Muscle of leg (tissue), 11 donors: ENCODE measurements around the gene PTBP3. TPM values are rescaled to one million over a fixed set of nuclear protein-coding genes. Genes with fewer than 3 reads are reported as not detected.

Source experiments
- DNase-seq: peaks from one replicate; pipeline ENCODE4 v3.0.0; 2013
- H3K27ac ChIP-seq: one replicate; pipeline ENCODE4 v1.5.1; 2013; ENCODE audit warnings: mild to moderate bottlenecking, low read length, control low read depth
- H3K27me3 ChIP-seq: one replicate; pipeline ENCODE4 v1.6.1; 2013; ENCODE audit warnings: low read length; ENCODE audit not compliant: control insufficient read depth, insufficient read depth
- H3K36me3 ChIP-seq: one replicate; pipeline ENCODE4 v1.6.1; 2013; ENCODE audit warnings: low read length; ENCODE audit not compliant: control insufficient read depth, insufficient read depth
- H3K4me1 ChIP-seq: one replicate; pipeline ENCODE4 v1.6.1; 2013; ENCODE audit warnings: low read length; ENCODE audit not compliant: control insufficient read depth, insufficient read depth
- H3K4me3 ChIP-seq: one replicate; pipeline ENCODE4 v1.5.1; 2013; ENCODE audit warnings: low read length, control low read depth
- H3K9me3 ChIP-seq: replicated peaks from 2 replicates; pipeline ENCODE4 v1.6.1; 2013; ENCODE audit warnings: low read depth, low read length; ENCODE audit not compliant: control insufficient read depth
- WGBS: methylation state at CpG from one replicate; pipeline ENCODE4 v1.1.5; 2013; ENCODE audit warnings: missing lambda C conversion rate; ENCODE audit not compliant: insufficient coverage; 5-methylcytosine and 5-hydroxymethylcytosine counted together
- polyA plus RNA-seq, 8 donors: library from polyadenylated mRNA; unstranded; fragments of 120-200 nt; gene quantifications; one replicate each; pipeline versions ENCODE4 v1.2.1 to v1.2.3, GENCODE V29; 2013; ENCODE audit warnings: inconsistent platforms in 1 of 8, low replicate concordance in 1 of 8; ENCODE audit not compliant: insufficient read length in 8 of 8, insufficient read depth in 1 of 8
- total RNA-seq: library from RNA; stranded (reverse); fragments of 120-200 nt; gene quantifications from one replicate; pipeline ENCODE4 v1.2.4, GENCODE V29; 2013

PTBP3 gene
- total and polyA plus RNA-seq, 9 donors: 11.3 to 21.9 (median 15.0) TPM

DNA sequence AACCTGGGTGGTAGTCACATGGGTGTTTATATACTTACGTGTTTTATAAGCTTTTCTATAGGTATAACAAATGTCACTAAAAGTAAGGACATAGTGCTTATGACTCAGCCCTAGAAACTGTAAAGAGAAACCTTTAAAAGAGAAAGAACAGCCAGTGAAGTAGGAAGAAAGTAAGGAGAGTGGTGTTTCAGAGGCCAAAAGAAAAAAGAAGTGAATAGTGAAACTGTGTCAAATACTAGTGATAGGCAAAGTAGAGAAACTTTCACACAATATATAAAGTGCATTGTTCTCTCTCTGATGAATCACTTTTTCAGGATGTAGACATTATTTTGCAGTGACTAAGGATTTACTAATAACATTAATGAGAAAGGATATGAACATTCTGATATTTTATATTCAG lies 84.1 kb downstream of the PTBP3 start:
- WGBS: no CpG with 5 or more reads among the region's 1 CpG
- Histone ChIP-seq H3K9me3 (no peaks in the 10 kb centered on the region), H3K27ac (no peak overlapping the region), H3K4me3 (no peak overlapping the region), H3K36me3 (peaks cover 2% of the 10 kb centered on the region), H3K27me3 (no peaks in the 10 kb centered on the region), H3K4me1 (no peaks in the 10 kb centered on the region)
- DNase-seq: no peak

DNA sequence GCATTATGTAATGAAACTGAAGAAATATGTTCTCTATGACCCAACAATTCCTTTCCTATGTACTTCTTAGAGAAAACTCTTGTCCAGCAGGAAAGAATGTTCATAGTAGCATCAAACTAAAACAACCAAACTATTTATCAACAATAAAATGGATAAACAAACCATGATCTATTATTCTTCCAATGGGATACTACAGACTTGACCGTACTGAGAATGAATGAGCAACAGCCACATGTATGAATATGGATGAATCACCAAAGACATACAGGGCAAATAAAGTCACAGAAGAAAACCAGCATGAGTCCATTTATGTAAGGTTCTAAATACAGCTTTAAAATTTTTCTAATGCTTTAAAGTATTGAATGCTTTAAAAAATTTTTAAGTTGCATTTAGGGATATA lies 84.7 kb downstream of the PTBP3 start:
- no CpG with 5 or more reads among the region's 1 CpG for WGBS

DNA sequence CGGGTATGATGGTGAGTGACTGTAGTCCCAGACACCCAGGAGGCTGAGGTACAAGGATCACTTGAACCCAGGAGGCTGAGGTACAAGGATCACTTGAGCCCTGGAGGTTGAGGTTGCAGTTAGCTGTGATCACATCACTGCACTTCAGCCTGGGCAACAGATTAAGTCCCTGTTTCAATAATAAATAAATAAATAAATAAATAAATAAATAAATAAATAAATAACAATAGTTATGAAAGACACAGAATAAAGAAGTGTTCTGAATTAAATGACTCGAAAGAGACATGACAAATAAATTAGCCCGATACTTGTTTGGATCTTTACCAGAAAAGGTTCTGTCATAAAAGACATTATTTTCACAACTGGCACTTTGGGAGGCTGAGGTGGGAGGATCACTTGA lies 86.3 kb downstream of the PTBP3 start:
- no peaks in the 10 kb centered on the region for H3K27me3 ChIP-seq
- H3K4me1 ChIP-seq: no peaks in the 10 kb centered on the region
- H3K9me3 ChIP-seq: no peaks in the 10 kb centered on the region
- no peak overlapping the region for H3K4me3 ChIP-seq
- WGBS: 100% methylated on average over 1 of the region's 3 CpGs
- H3K27ac ChIP-seq: no peak overlapping the region
- DNase-seq: no peak
- H3K36me3 ChIP-seq: peaks cover 2% of the 10 kb centered on the region

More for the DNA sequence above, 84.7 kb downstream of the PTBP3 start:
- H3K27me3 ChIP-seq: no peaks in the 10 kb centered on the region
- H3K4me1 ChIP-seq: no peaks in the 10 kb centered on the region
- DNase-seq: no peak
- H3K36me3 ChIP-seq: peaks cover 2% of the 10 kb centered on the region
- no peak overlapping the region for H3K4me3 ChIP-seq
- H3K27ac ChIP-seq: no peak overlapping the region
- no peaks in the 10 kb centered on the region for H3K9me3 ChIP-seq

DNA sequence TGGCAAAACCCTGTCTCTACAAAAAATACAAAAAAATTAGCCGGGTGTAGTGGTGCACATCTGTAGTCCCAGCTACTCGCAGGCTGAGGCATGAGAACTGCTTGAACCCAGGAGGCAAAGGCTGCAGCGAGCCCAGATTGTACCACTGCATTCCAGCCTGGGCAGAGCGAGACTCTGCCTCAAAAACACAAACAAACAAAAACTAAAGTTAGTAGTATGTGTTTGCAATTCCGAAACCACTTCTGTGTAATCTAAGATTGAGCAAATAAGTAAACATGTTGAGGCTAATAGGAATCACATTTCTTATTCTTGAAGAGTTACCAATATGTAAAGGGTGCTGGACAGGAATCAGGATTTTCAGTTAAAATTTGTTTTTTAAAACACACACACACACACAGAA lies 88.3 kb downstream of the PTBP3 start:
- H3K4me3 ChIP-seq: no peak overlapping the region
- no peaks in the 10 kb centered on the region for H3K36me3 ChIP-seq

DNA sequence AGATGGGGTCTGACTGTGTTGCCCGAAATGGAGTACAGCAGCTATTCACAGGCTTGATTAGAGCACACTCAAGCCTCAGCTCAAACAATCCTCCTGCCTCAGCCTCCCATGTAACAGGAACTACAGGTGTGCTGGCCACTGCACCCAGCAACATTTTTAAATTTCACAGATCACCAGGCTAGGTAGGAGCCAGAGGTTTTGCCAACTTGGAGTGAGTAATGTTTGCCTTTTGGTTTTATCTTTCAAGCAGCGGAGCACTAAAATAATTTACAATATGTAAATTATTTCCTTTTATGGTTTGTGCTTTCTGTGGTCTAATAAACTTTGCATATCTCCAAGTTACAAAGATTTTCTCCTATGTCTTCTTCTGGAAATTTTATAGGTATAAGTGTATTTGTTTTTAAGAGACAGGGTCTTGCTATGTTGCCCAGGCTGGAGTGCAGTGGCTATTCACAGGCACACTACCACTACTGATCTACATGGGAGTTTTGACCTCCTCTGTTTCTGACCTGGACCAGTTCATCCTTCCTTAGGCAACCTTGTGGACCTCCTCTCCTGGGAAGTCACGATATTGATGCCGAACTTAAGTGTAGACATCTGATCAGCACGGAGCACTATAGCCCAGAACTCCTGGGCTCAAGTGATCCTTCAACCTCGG lies 91.1 kb downstream of the PTBP3 start:
- Histone ChIP-seq H3K4me3 (no peak overlapping the region), H3K9me3 (no peaks in the 10 kb centered on the region), H3K4me1 (no peaks in the 10 kb centered on the region), H3K36me3 (no peaks in the 10 kb centered on the region), H3K27me3 (no peaks in the 10 kb centered on the region), H3K27ac (no peak overlapping the region)
- WGBS: 98% methylated on average over 5 of the region's 6 CpGs
- no peak for DNase-seq

More for the DNA sequence above, 88.3 kb downstream of the PTBP3 start:
- WGBS: no CpG with 5 or more reads among the region's 5 CpGs
- DNase-seq: no peak
- no peak overlapping the region for H3K27ac ChIP-seq
- H3K4me1 ChIP-seq: no peaks in the 10 kb centered on the region
- no peaks in the 10 kb centered on the region for H3K27me3 ChIP-seq
- no peaks in the 10 kb centered on the region for H3K9me3 ChIP-seq

DNA sequence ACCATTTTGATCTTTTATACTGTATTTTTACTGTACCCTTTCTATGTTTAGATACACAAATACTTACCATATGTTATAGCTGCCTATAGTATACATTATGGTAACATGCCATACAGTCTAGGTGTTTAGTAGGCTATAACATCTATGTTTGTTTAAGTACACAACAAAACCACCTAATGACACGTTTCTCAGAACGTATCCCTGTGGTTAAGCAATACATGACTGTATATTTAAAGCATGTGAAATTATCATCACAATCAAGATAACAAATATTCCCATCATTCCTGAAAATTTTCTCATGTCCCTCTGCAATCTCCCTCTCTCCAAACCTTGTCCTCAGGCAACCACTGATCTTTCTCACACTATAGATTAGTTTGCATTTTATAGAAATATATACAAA lies 91.9 kb downstream of the PTBP3 start:
- no peaks in the 10 kb centered on the region for H3K9me3 ChIP-seq
- H3K36me3 ChIP-seq: no peaks in the 10 kb centered on the region
- no peak overlapping the region for H3K4me3 ChIP-seq
- H3K27ac ChIP-seq: no peak overlapping the region
- no peaks in the 10 kb centered on the region for H3K4me1 ChIP-seq
- no peaks in the 10 kb centered on the region for H3K27me3 ChIP-seq
- no peak for DNase-seq
- WGBS: no CpG with 5 or more reads among the region's 2 CpGs

DNA sequence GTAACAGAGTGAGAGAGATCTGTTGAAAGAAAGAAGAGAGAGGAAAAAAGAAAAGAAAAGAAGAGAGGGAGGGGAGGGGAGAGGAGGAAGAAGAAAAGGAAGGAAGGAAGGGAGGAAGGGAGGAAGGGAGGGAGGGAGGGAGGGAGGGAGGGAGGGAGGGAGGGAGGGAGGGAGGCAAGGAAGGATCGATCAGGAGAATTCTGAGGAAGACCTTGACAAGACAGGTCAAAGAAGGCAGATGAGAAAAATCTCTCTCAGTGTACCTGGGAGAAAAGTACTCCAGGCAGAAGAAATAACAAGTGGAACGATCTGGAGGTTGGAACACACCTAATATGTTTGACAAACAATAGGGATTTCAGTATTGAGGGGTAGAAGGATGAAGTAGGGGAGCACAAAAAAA lies 93.7 kb downstream of the PTBP3 start:
- DNase-seq: no peak
- no peaks in the 10 kb centered on the region for H3K36me3 ChIP-seq
- H3K4me3 ChIP-seq: no peak overlapping the region
- WGBS: 86% methylated on average over 1 of the region's 2 CpGs
- no peak overlapping the region for H3K27ac ChIP-seq
- no peaks in the 10 kb centered on the region for H3K9me3 ChIP-seq
- no peaks in the 10 kb centered on the region for H3K27me3 ChIP-seq
- H3K4me1 ChIP-seq: no peaks in the 10 kb centered on the region

DNA sequence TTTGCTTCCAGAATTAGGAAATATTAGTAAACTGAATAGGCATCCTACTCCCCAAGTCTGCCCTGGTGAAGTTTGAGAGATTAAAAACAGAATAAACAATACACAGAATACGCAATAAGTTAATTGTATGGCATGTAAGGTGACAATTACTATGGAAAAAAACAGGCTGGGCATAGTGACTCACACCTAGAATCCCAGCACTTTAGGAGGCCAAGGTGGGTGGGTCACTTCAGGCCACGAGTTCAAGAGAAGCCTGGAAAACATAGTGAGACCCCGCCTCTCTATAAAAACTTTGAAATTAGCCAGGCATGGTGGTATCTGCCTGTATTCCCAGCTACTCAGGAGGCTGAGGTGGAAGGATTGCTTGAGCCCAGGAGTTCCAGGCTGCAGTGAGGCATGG lies 94.1 kb downstream of the PTBP3 start:
- WGBS: 93% methylated on average over 2 of the region's 3 CpGs
- H3K4me3 ChIP-seq: no peak overlapping the region
- H3K36me3 ChIP-seq: no peaks in the 10 kb centered on the region
- H3K4me1 ChIP-seq: no peaks in the 10 kb centered on the region
- H3K27ac ChIP-seq: no peak overlapping the region
- no peak for DNase-seq
- no peaks in the 10 kb centered on the region for H3K9me3 ChIP-seq
- no peaks in the 10 kb centered on the region for H3K27me3 ChIP-seq

DNA sequence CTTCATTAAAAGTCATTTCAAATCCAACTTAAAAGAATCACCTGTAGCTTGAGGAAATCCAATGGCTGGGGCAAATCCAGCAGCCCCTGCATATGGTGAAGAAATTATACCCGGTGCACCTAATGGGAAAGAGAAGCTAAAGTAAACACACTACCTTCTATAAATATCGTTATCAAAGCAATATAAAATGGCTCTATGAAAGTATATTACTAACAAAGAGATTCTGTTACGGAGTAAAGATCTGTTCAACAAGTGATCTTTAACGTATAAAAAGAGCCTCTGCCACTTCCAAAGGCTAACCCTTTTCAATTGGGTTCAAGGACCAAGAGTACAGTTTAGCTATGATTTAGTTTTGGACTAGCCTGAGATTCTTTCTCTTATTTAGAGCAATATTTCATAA lies 98.6 kb downstream of the PTBP3 start:
- H3K4me3 ChIP-seq: no peak overlapping the region
- no peaks in the 10 kb centered on the region for H3K4me1 ChIP-seq
- no peak for DNase-seq
- H3K27me3 ChIP-seq: no peaks in the 10 kb centered on the region
- no peaks in the 10 kb centered on the region for H3K36me3 ChIP-seq
- H3K9me3 ChIP-seq: no peaks in the 10 kb centered on the region
- WGBS: no CpG with 5 or more reads among the region's 4 CpGs
- no peak overlapping the region for H3K27ac ChIP-seq

DNA sequence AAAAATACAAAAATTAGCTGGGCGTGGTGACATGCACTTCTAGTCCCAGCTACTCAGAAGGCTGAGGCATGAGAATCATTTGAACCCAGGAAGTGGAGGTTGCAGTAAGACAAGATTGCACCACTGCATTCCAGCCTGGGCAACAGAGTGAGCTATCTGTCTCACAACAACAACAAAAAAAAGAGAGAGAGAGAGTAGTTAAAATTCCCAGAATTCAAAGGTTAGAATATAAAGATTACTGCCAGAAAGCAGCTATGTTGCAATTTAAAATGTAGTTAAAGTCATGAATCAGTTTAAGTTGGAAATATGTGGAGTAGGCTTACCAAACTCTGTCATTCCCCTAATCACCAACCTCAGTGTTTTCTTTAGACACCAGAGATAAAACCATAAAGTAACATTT lies 99.7 kb downstream of the PTBP3 start:
- no peaks in the 10 kb centered on the region for H3K27me3 ChIP-seq
- no peak overlapping the region for H3K4me3 ChIP-seq
- no peaks in the 10 kb centered on the region for H3K9me3 ChIP-seq
- WGBS: no CpG with 5 or more reads among the region's 1 CpG
- DNase-seq: no peak
- no peaks in the 10 kb centered on the region for H3K4me1 ChIP-seq
- no peak overlapping the region for H3K27ac ChIP-seq
- no peaks in the 10 kb centered on the region for H3K36me3 ChIP-seq

DNA sequence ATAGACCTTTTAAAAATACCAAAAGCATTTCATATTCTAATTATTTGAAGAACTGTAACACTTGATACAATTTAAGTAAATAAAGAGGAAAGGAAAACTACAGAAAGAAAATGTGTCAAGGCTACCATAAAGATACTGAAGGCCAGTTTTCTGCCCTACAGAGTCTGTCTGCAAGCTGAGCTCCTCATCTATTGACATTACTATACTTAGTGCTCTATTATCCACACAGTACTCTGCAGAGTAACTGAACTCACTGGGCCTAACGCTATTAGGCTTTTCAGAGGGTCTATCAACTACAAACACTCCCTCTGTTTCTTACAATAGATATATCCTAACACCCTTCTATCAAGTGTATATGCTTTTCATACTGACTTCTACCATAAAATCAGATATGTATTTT lies 101.2 kb downstream of the PTBP3 start:
- H3K36me3 ChIP-seq: peaks cover 2% of the 10 kb centered on the region
- no peaks in the 10 kb centered on the region for H3K9me3 ChIP-seq
- H3K27me3 ChIP-seq: no peaks in the 10 kb centered on the region
- no peak overlapping the region for H3K27ac ChIP-seq
- no peak for DNase-seq
- 80% methylated on average over 1 of the region's 1 CpG for WGBS
- no peaks in the 10 kb centered on the region for H3K4me1 ChIP-seq
- H3K4me3 ChIP-seq: no peak overlapping the region
